Activated T-helper 2 cell treated with anti-CD3 and anti-CD28 coated beads, Interferon-gamma antibody, Interleukin-2, Interleukin-4, amounts not matched to agents 10 μg/mL and 5 μg/mL and 100 μg/mL, durations not matched to agents 14 hours and 24 hours and 36 hours (primary cell): Measurements from ENCODE around the gene MBTPS1. TPM values are rescaled to one million over a fixed set of nuclear protein-coding genes. Genes with fewer than 3 reads are reported as not detected.

ENCODE experiments used
- DNase-seq: peaks from one replicate; pipeline ENCODE4 v3.0.0; 2021; ENCODE audit warnings: low spot score
- H3K27ac Mint-ChIP-seq: one replicate; pipeline ENCODE4 v1.8.0; 2021; ENCODE audit warnings: mixed read lengths
- H3K27me3 Mint-ChIP-seq: one replicate; pipeline ENCODE4 v1.8.0; 2021; ENCODE audit warnings: low read depth, mixed read lengths
- H3K36me3 Mint-ChIP-seq: one replicate; pipeline ENCODE4 v1.8.0; 2021; ENCODE audit warnings: low read depth, mixed read lengths
- H3K4me1 Mint-ChIP-seq: one replicate; pipeline ENCODE4 v1.8.0; 2021; ENCODE audit warnings: low read depth, mixed read lengths
- H3K4me3 Mint-ChIP-seq: one replicate; pipeline ENCODE4 v1.8.0; 2021; ENCODE audit warnings: low read depth, mild to moderate bottlenecking, moderate library complexity, mixed read lengths
- H3K9me3 Mint-ChIP-seq: one replicate; pipeline ENCODE4 v1.8.0; 2021; ENCODE audit warnings: mixed read lengths
- intact Hi-C: fragments of 100-400 bp; cut with micrococcal nuclease; formaldehyde crosslinking; loops from one replicate; pipeline ENCODE4 v1.15.1; 2023
- total RNA-seq: library from RNA; stranded (reverse); gene quantifications from 2 replicates; pipeline ENCODE4 v1.2.3, GENCODE V29; 2022

The MBTPS1 gene
- total RNA-seq, 1 donor from 2014 or later, result 54.5 TPM

GRCh38 chr16:84080378-84080777 is 36.4 kb downstream of the MBTPS1 start:
- no peak for DNase-seq

GRCh38 chr16:84079664-84080063 is 37.1 kb downstream of the MBTPS1 start:
- intact Hi-C loops, result loop anchor here (10.0 kb wide), 1 partner anchor 425 kb away; the partner anchor contains the start of gene MEAK7
- Mint-ChIP-seq H3K36me3 (peaks cover 61% of the 10 kb centered on the region), H3K4me1 (peaks cover 1% of the 10 kb centered on the region), H3K9me3 (no peaks in the 10 kb centered on the region), H3K27me3 (no peaks in the 10 kb centered on the region), H3K4me3 (no peak overlapping the region), H3K27ac (no peak overlapping the region)
- no peak for DNase-seq

More at GRCh38 chr16:84080378-84080777, 36.4 kb downstream of the MBTPS1 start:
- no peak overlapping the region for H3K27ac Mint-ChIP-seq
- H3K36me3 Mint-ChIP-seq, result peaks cover 61% of the 10 kb centered on the region
- no peaks in the 10 kb centered on the region for H3K27me3 Mint-ChIP-seq
- no peaks in the 10 kb centered on the region for H3K9me3 Mint-ChIP-seq
- no peak overlapping the region for H3K4me3 Mint-ChIP-seq
- peaks cover 7% of the 10 kb centered on the region for H3K4me1 Mint-ChIP-seq
- intact Hi-C loops, result loop anchor here (10.0 kb wide), 1 partner anchor 424 kb away; the partner anchor contains the start of gene MEAK7

- Mint-ChIP-seq H3K27ac (no peak overlapping the region), H3K36me3 (peaks cover 57% of the 10 kb centered on the region), H3K9me3 (no peaks in the 10 kb centered on the region), H3K4me3 (no peak overlapping the region), H3K27me3 (no peaks in the 10 kb centered on the region), H3K4me1 (no peaks in the 10 kb centered on the region)
- DNase-seq, result no peak
- intact Hi-C loops, result no loop called here
Measured at GRCh38 chr16:84075376-84075775, 41.4 kb downstream of the MBTPS1 start.

GRCh38 chr16:84074721-84075120 is 42.0 kb downstream of the MBTPS1 start:
- peaks cover 52% of the 10 kb centered on the region for H3K36me3 Mint-ChIP-seq
- no peak for DNase-seq
- intact Hi-C loops, result no loop called here
- no peak overlapping the region for H3K27ac Mint-ChIP-seq
- H3K4me1 Mint-ChIP-seq, result no peaks in the 10 kb centered on the region
- no peaks in the 10 kb centered on the region for H3K9me3 Mint-ChIP-seq
- H3K27me3 Mint-ChIP-seq, result no peaks in the 10 kb centered on the region
- no peak overlapping the region for H3K4me3 Mint-ChIP-seq

GRCh38 chr16:84072014-84072413 is 44.7 kb downstream of the MBTPS1 start:
- H3K27me3 Mint-ChIP-seq, result no peaks in the 10 kb centered on the region
- H3K4me3 Mint-ChIP-seq, result no peak overlapping the region
- H3K36me3 Mint-ChIP-seq, result peaks cover 61% of the 10 kb centered on the region
- DNase-seq, result no peak
- H3K4me1 Mint-ChIP-seq, result no peaks in the 10 kb centered on the region
- no peaks in the 10 kb centered on the region for H3K9me3 Mint-ChIP-seq
- intact Hi-C loops, result no loop called here
- H3K27ac Mint-ChIP-seq, result no peak overlapping the region

GRCh38 chr16:84071121-84071520 is 45.6 kb downstream of the MBTPS1 start:
- no peaks in the 10 kb centered on the region for H3K4me1 Mint-ChIP-seq
- intact Hi-C loops, result no loop called here

GRCh38 chr16:84069540-84069939 is 47.2 kb downstream of the MBTPS1 start:
- Mint-ChIP-seq H3K27me3 (no peaks in the 10 kb centered on the region), H3K4me1 (no peaks in the 10 kb centered on the region), H3K27ac (no peak overlapping the region), H3K4me3 (no peak overlapping the region), H3K36me3 (peaks cover 58% of the 10 kb centered on the region), H3K9me3 (no peaks in the 10 kb centered on the region)
- intact Hi-C loops, result loop anchor here (5.0 kb wide), 1 partner anchor 242 kb away; no protein-coding TSS in a partner anchor
- DNase-seq, result no peak

More at GRCh38 chr16:84071121-84071520, 45.6 kb downstream of the MBTPS1 start:
- no peak overlapping the region for H3K27ac Mint-ChIP-seq
- H3K36me3 Mint-ChIP-seq, result peaks cover 59% of the 10 kb centered on the region
- DNase-seq, result no peak
- no peaks in the 10 kb centered on the region for H3K9me3 Mint-ChIP-seq
- H3K27me3 Mint-ChIP-seq, result no peaks in the 10 kb centered on the region
- H3K4me3 Mint-ChIP-seq, result no peak overlapping the region

GRCh38 chr16:84068783-84069462 is 47.8 kb downstream of the MBTPS1 start:
- Mint-ChIP-seq H3K27ac (no peak overlapping the region), H3K27me3 (no peaks in the 10 kb centered on the region), H3K36me3 (peaks cover 56% of the 10 kb centered on the region), H3K4me1 (no peaks in the 10 kb centered on the region), H3K9me3 (no peaks in the 10 kb centered on the region), H3K4me3 (no peak overlapping the region)
- intact Hi-C loops, result loop anchor here (5.0 kb wide), 1 partner anchor 242 kb away; no protein-coding TSS in a partner anchor
- no peak for DNase-seq

GRCh38 chr16:84068041-84068440 is 48.7 kb downstream of the MBTPS1 start:
- Mint-ChIP-seq H3K27me3 (no peaks in the 10 kb centered on the region), H3K27ac (no peak overlapping the region), H3K36me3 (peaks cover 59% of the 10 kb centered on the region), H3K4me3 (no peak overlapping the region), H3K9me3 (no peaks in the 10 kb centered on the region), H3K4me1 (no peaks in the 10 kb centered on the region)
- intact Hi-C loops, result loop anchor here (5.0 kb wide), 1 partner anchor 241 kb away; no protein-coding TSS in a partner anchor
- no peak for DNase-seq

- no peak for DNase-seq
- H3K4me3 Mint-ChIP-seq, result no peak overlapping the region
- peaks cover 3% of the 10 kb centered on the region for H3K4me1 Mint-ChIP-seq
- peaks cover 63% of the 10 kb centered on the region for H3K36me3 Mint-ChIP-seq
- intact Hi-C loops, result loop anchor here (5.0 kb wide), 1 partner anchor 240 kb away; no protein-coding TSS in a partner anchor
- H3K9me3 Mint-ChIP-seq, result no peaks in the 10 kb centered on the region
- no peak overlapping the region for H3K27ac Mint-ChIP-seq
- H3K27me3 Mint-ChIP-seq, result no peaks in the 10 kb centered on the region
Measured at GRCh38 chr16:84067640-84068039, 49.1 kb downstream of the MBTPS1 start.

- intact Hi-C loops, result loop anchor here (1.0 to 5.0 kb wide), 2 partner anchors 109 to 238 kb away; no protein-coding TSS in a partner anchor
- Mint-ChIP-seq H3K27ac (no peak overlapping the region), H3K4me3 (no peak overlapping the region), H3K4me1 (peaks cover 3% of the 10 kb centered on the region), H3K9me3 (no peaks in the 10 kb centered on the region), H3K36me3 (peaks cover 66% of the 10 kb centered on the region), H3K27me3 (no peaks in the 10 kb centered on the region)
- no peak for DNase-seq
Measured at GRCh38 chr16:84065536-84066132, 51.1 kb downstream of the MBTPS1 start.

- H3K9me3 Mint-ChIP-seq, result no peaks in the 10 kb centered on the region
- no peak overlapping the region for H3K27ac Mint-ChIP-seq
- no peak for DNase-seq
- intact Hi-C loops, result no loop called here
- H3K36me3 Mint-ChIP-seq, result peaks cover 72% of the 10 kb centered on the region
- no peak overlapping the region for H3K4me3 Mint-ChIP-seq
- H3K4me1 Mint-ChIP-seq, result peaks cover 3% of the 10 kb centered on the region
- H3K27me3 Mint-ChIP-seq, result no peaks in the 10 kb centered on the region
Measured at GRCh38 chr16:84063980-84064379, 52.8 kb downstream of the MBTPS1 start.
